ENCODE measurements around the gene FAM13A.

DNA sequence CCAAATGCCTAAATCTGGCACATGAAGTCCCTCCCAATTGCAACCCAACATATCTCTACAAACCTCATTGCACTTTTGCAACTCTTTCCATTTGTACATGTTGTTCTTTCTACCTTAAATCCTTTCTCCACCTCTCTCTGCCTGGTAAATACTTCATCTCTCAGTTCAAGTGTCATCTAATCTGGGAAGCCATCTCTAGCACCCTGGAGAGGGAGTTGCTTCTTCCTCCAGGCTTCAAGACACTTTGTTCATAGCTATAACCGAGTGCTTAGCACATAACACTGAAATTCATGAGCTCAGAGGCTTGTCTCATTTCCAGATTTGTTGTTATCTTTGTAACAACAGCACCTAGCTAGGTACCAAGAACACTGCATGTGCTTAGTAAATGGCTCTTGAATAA, 244.6 kb downstream of the FAM13A start:
- TF ChIP-seq, protein P1, sequence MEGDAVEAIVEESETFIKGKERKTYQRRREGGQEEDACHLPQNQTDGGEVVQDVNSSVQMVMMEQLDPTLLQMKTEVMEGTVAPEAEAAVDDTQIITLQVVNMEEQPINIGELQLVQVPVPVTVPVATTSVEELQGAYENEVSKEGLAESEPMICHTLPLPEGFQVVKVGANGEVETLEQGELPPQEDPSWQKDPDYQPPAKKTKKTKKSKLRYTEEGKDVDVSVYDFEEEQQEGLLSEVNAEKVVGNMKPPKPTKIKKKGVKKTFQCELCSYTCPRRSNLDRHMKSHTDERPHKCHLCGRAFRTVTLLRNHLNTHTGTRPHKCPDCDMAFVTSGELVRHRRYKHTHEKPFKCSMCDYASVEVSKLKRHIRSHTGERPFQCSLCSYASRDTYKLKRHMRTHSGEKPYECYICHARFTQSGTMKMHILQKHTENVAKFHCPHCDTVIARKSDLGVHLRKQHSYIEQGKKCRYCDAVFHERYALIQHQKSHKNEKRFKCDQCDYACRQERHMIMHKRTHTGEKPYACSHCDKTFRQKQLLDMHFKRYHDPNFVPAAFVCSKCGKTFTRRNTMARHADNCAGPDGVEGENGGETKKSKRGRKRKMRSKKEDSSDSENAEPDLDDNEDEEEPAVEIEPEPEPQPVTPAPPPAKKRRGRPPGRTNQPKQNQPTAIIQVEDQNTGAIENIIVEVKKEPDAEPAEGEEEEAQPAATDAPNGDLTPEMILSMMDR (IDR thresholded peaks at IDR 0.05): no peak
- no peak for TF ChIP-seq POLR2A (IDR thresholded peaks at IDR 0.05)

Data from heart left ventricle (tissue), 13 donors.